Activated T-helper 1 cell treated with anti-CD3 and anti-CD28 coated beads, Interleukin-2, amount 50 U/mL, for 16 hours (primary cell): ENCODE results near the gene NCOA1.
"Not testable (repeated sequence)": the region's sequence is repeated elsewhere in the genome, so short reads cannot be mapped to it uniquely, and the experiment has no call there.

Experiments used
- DNase-seq, 2 donors: peaks; one replicate each; pipeline ENCODE4 v3.0.0-alpha.2; 2020; ENCODE audit warnings: low read depth in 1 of 2, low spot score in 1 of 2

The NCOA1 gene

GRCh38 chr2:24532057-24532456 lies 41.0 kb downstream of the NCOA1 start:
- not testable (repeated sequence) for DNase-seq

- not testable (repeated sequence) for DNase-seq
Measured at GRCh38 chr2:24533574-24533973, 42.5 kb downstream of the NCOA1 start.

DNA sequence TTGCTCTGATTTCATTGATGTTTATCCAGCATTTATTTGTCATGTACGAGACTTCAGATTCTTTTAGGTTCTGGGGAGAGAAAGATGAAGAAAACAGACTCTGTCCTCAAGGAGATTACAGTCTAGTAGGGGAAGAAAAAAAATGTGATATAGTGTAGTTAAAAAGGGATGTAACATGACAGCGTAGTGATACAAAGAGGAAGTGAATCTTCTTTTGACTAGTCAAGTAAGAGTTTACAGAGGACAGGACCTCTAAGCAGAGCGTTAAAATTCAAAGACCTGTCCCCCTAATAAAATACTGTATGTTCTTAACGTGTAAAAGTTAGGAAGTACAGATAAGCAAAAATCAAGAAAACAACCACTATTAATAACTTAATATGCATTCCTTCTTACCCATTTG lies 47.7 kb downstream of the NCOA1 start:
- no peak for DNase-seq

DNA sequence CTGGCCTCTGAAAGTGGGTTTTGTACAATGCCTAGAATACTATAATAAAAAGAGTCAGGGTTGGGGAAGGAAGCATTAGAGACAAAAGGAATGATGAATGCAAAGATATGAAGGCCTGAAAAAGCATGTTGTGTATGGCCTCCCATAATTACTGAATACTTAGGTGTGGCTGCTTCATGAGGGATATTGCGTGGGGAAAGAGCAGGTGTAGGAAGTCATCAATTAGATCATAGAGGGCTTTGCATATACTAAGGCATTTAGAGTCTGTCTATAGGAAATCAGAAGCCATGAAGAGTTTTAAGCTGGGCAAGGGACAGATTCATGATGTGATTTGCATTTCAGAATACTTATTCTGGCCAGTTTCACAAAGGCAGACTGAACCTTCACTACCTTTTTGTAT lies 48.2 kb downstream of the NCOA1 start:
- DNase-seq = no peak

- no peak for DNase-seq
Measured at GRCh38 chr2:24540011-24540477, 49.0 kb downstream of the NCOA1 start.

- no peak for DNase-seq
Measured at GRCh38 chr2:24541621-24542020, 50.6 kb downstream of the NCOA1 start.

GRCh38 chr2:24542269-24542872 lies 51.3 kb downstream of the NCOA1 start:
- DNase-seq = no peak

GRCh38 chr2:24543252-24543651 lies 52.2 kb downstream of the NCOA1 start:
- no peak for DNase-seq

DNA sequence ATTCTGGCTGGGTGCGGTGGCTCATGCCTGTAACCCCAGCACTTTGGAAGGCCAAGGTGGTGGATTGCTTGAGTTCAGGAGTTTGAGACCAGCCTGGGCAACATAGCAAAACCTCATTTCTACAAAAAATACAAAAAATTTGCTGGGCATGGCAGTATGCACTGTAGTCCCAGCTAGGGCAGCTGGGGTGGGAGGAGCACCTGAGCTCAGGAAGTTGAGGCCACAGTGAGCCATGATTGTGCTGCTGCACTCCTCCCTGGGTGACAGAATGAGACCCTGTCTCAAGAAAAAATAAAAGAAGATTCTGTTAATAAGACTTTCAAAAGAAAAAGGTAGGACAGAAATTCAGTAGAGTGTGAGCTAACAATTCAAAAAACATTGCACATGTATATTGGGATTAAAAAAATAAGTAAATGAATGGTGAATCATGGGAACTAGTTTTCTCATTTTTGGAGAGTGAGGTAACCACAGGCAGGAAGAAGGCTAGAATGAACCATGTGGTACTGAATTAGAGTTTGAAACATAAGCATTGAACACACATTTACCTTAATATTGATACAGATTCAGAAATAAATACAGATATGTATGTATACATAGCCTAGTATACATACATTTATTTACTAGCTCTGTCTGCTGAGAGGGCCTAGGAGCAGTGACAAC lies 53.5 kb downstream of the NCOA1 start:
- no peak for DNase-seq

GRCh38 chr2:24546669-24547068 lies 55.6 kb downstream of the NCOA1 start:
- no peak for DNase-seq

- DNase-seq = no peak
Measured at GRCh38 chr2:24548058-24548457, 57.0 kb downstream of the NCOA1 start.

DNA sequence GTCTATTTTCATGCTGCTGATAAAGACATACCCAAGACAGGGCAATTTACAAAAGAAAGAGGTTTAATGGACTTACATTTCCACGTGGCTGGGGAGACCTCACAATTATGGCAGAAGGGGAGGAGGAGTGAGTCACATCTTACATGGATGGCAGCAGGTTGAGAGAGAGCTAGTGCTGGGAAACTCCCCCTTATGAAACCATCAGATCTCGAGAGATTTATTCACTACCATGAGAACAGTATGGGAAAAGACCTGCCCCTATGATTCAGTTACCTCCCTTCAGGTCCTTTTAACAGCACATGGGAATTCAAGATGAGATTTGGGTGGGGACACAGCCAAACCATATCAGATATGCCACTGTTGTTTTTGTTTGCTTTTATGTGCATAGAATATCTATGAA lies 59.2 kb downstream of the NCOA1 start:
- DNase-seq = not testable (repeated sequence)

- DNase-seq = no peak
Measured at GRCh38 chr2:24551016-24551415, 60.0 kb downstream of the NCOA1 start.

DNA sequence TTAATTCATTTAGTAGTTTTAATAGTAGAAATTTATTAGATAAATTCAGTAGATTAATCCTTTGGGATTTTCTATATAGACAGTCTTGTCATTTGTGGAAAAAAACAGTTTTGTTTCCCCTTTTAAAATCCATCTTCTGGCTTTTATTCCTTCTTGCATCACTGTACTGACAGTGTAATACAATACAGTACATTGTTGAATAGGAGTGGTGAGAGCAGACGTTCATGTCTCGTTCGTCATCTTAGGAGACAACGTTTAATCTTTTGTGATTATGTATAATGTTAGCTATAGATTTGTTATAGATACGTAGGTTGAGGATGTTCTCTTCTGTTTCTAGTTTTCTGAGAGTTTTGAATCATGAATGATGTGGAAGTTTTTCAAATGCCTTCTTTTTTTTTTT lies 61.8 kb downstream of the NCOA1 start:
- no peak for DNase-seq

DNA sequence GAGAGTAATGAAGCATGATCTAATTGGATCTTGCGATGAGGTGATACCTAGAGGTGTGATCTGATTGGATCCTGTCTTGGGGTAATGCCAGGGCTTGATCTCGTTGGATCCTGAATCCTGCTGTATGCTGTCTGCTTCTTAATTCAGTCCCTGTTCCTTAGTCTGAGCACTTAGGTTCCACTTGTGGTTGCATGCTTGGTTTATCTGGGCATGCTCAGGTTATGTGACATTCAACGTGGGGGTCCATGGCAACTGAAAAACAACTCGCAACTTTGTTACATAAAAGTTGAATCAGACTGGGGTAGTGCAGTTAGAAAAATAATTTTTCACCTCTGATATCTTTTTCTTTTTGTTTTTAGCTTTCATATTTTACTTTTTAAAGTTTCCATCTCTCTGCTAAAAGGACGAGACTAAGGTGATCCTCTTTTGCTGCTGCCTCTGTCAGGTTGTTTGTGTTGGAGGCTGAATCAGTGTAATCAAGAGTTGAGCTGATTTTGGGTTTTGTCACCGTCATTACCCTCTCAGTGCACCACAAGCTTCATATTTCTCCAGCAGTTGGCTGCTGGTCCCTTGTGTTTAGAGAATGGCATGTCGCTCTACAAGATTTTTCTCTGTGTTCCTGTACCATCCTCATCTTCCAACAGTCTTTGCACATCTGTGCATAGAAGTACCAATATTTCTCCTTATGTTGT lies 67.9 kb downstream of the NCOA1 start:
- DNase-seq = no peak

DNA sequence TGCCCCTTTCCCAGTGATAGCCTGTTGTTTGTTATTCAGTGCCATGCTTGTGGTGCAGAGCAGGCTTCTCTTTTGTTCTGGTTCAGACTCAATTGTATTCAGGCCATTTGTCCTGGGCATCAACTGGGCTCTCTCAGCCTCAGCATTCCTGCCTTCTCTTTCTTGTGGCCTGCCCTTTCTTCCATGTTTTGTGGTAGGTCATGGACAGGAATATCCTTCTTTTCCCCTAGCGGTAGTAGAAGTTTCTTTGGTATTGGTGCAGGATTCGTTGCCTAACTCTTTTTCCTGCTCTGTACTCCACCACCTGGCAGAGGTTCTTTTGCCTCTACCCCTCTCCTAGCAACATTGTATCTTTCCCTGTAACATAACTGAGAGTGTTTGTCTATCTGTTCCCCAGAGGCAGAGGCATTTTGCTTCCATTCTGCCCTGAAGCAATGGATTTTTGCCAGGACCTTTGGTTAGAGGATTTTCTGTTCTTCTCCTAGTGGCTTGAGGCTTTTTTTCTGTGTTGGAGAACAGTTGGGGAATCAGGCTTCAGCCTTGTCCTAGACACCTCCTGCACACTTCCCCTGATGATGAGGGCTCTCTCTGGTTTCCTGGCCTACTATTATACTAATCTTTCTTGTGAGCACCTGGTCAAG lies 68.5 kb downstream of the NCOA1 start:
- no peak for DNase-seq

GRCh38 chr2:24565537-24565936 lies 74.5 kb downstream of the NCOA1 start:
- DNase-seq = no peak

DNA sequence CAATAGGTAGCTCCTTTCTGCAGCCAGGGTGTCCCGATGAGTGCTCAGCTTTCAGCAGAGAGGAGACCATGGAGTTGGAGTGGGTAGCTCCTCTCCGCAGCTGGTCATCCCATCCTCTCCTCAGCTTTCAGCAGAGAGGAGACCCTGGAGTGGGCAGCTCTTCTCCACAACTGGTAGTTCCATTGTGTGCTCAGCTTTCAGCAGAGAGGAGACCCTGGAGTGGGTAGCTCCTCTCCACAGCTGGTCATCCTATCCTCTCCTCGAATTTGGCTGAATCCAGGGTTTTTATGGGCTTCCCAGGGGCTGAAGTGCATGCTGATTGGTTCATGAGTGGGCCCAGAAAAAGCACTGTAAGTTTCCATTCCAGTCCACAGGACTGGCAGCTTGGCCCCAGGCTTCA lies 75.2 kb downstream of the NCOA1 start:
- DNase-seq = no peak

DNA sequence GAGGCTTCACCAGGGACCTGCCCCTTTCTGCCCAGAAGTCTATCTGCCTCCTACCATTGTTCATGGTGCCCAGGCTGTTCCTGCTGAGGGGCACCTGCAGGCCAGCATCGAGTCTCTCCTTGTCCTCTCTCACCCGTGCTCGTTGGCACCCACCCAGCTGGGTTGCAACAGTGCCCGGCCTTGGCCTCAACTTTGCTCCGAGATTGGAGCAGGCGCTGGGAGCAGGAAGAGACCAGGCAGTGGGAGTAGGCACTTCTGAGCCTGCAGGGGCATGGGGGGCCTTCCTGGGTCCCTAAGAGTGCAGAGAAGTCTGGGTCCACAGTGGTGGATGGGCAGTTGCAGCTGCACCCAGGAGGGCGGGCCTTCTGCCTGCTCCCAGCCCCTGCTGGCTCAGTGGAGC lies 75.6 kb downstream of the NCOA1 start:
- DNase-seq = no peak

GRCh38 chr2:24568551-24568950 lies 77.5 kb downstream of the NCOA1 start:
- DNase-seq = no peak

- DNase-seq = not testable (repeated sequence)
Measured at GRCh38 chr2:24569565-24569964, 78.5 kb downstream of the NCOA1 start.

DNA sequence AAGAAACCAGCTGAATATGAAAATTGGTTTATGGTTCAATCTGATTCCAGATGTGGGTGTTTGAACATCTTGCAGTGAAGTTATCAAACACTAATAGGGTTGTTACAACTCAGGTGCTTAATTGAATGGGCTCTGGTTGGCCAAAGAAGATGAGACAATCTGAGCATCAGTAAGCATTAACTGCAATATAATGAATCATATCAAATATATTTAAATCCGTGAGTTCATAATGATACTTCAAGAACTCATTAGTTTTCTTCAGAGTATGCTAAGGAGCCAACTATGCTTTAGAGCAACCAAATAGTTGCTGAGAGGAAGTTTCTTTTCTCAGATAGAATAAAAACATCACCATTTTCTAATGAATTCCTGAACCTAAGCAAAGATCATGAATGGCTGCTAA lies 79.2 kb downstream of the NCOA1 start:
- no peak for DNase-seq
